Stomach (tissue), 9 donors: ENCODE data around the gene CAMK2B. TPM values are rescaled to one million over a fixed set of nuclear protein-coding genes. Genes with fewer than 3 reads are reported as not detected.

Source experiments
- DNase-seq, 2 donors: peaks; one replicate each; pipeline versions ENCODE4 v3.0.0 to v3.0.0-alpha.2; 2013 to 2019
- H3K27ac ChIP-seq, 5 donors: fragments of 200-600 bp in 4 of 5; sonication (generic) in 4 of 5; one replicate each; pipeline ENCODE4 v1.5.1; 2013 to 2019; ENCODE audit warnings: mild to moderate bottlenecking in 1 of 5, moderate library complexity in 1 of 5
- H3K27me3 ChIP-seq, 3 donors: fragments of 200-600 bp; sonication (generic); one replicate each; pipeline ENCODE4 v1.5.1; 2017 to 2019; ENCODE audit warnings: mixed run types in 1 of 3
- H3K36me3 ChIP-seq, 4 donors: fragments of 200-600 bp; sonication (generic); 1 replicate in 3 of 4; 2 replicates in 1 of 4; pipeline ENCODE4 v1.5.1; 2016 to 2019
- H3K4me1 ChIP-seq, 4 donors: fragments of 200-600 bp; sonication (generic); one replicate each; pipeline ENCODE4 v1.5.1; 2016 to 2019
- H3K4me3 ChIP-seq, 4 donors: fragments of 200-600 bp; sonication (generic) in 3 of 4; one replicate each; pipeline ENCODE4 v1.5.1; 2016 to 2019; ENCODE audit warnings: mild to moderate bottlenecking in 1 of 4
- H3K9me3 ChIP-seq, 4 donors: fragments of 200-600 bp; sonication (generic); one replicate each; pipeline ENCODE4 v1.5.1; 2016 to 2019
- CTCF ChIP-seq, 7 experiments: fragments of 450-650 bp in 4 of 7; fragments of 200-600 bp in 3 of 7; sonication (generic) in 3 of 7; IDR thresholded peaks; one replicate each; pipeline ENCODE4 v1.5.1; 2016 to 2019; ENCODE audit warnings: antibody characterized with exemption in 7 of 7, control low read depth in 2 of 7, mild to moderate bottlenecking in 1 of 7
- EP300 ChIP-seq: sonication (generic); formaldehyde crosslinking; IDR thresholded peaks from one replicate; pipeline ENCODE4 v1.6.1; 2017; ENCODE audit warnings: antibody characterized with exemption
- POLR2A ChIP-seq, 4 donors: fragments of 450-650 bp; IDR thresholded peaks; one replicate each; pipeline ENCODE4 v1.6.1; 2016; ENCODE audit warnings: antibody characterized with exemption in 4 of 4, control low read depth in 2 of 4, mild to moderate bottlenecking in 1 of 4, moderate library complexity in 1 of 4
- POLR2AphosphoS5 ChIP-seq, 3 donors: sonication (generic); formaldehyde crosslinking; IDR thresholded peaks; one replicate each; pipeline ENCODE4 v1.6.1; 2016; ENCODE audit warnings: antibody characterized with exemption in 3 of 3
- WGBS, 5 donors: extraction: QIAGEN DNeasy Blood & Tissue Kit in 3 of 5; methylation state at CpG; one replicate each; pipeline versions ENCODE4 v1.1.5 to v1.1.7; 2013 to 2018; 5-methylcytosine and 5-hydroxymethylcytosine counted together
- intact Hi-C: fragments of 100-400 bp; cut with DNase I; formaldehyde crosslinking; loops from one replicate; pipeline ENCODE4 v1.15.1; 2023; ENCODE audit warnings: low total_unique reads
- polyA plus RNA-seq, 3 donors: library from polyadenylated mRNA; stranded (reverse); fragments of 200-250 nt; gene quantifications; one replicate each; pipeline ENCODE4 v1.2.3, GENCODE V29; 2013
- total RNA-seq, 5 donors: library from RNA; depleted of rRNA; stranded (reverse); fragments of >200 nt; gene quantifications; one replicate each; pipeline versions ENCODE4 v1.1.0 to v1.2.3, GENCODE V29; 2014 to 2016
- donor health status: healthy with polysubstance abuse.
- donor health status: Bipolar disorder and iron deficiency.
- donor health status: healthy.

Gene CAMK2B
- total and polyA plus RNA-seq, 8 donors = 0.92 to 28.4 (median 5.4) TPM; not detected in 2

DNA sequence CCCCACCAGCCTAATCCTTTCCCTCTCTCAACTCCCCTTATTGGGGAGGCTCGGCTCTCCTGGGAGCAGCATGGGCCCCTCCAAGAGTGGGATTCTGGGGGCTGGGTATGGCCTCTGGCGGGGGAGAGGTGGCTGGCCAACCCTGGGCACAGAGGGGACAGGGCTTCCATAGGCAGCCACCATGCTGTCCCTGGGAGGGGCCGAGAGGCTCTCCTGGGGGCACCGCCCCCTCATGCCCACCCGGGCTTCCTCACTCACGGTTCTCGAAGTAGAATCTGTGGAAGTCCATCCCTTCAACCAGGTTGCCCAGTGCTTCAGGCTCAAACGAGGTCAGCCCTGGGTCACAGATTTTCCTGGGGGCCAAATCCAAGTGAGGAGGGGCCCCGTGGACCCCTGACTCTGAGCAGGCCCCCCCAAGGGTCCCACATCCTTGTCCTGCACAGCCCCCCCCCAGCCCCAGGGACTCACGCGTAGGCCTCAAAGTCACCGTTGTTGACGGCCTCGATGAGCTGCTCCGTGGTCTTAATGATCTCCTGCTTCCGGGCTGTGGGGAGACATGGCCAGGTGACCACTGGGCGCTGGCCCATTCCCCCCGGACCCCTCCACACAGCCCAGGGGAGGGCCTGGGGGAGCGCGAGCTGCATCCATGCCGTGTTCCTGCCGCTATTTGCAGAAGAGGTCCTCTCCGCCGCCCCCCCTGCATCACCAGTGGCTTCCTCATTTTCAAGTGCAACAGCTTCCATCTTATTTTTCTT lies 104.9 kb downstream of the CAMK2B start:
- DNase-seq = no peak
- Histone ChIP-seq H3K27me3 (peaks cover 0 to 27% (median 5%) of the 10 kb centered on the region in 3 donors), H3K4me3 (no peak overlapping the region), H3K4me1 (no peaks in the 10 kb centered on the region), H3K27ac (no peak overlapping the region), H3K9me3 (peaks cover 0 to 6% (median 2%) of the 10 kb centered on the region in 4 donors), H3K36me3 (no peaks in the 10 kb centered on the region)
- WGBS, 5 donors = 83 to 92% (median 88%) methylated on average over 15 to 24 of the region's 24 CpGs
- intact Hi-C loops = no loop called here
- TF ChIP-seq CTCF (IDR thresholded peaks at IDR 0.05) = no peak
- no peak for TF ChIP-seq POLR2AphosphoS5 (IDR thresholded peaks at IDR 0.05)

GRCh38 chr7:44220046-44220357 lies 105.4 kb downstream of the CAMK2B start:
- H3K36me3 ChIP-seq = no peaks in the 10 kb centered on the region
- no peak overlapping the region for H3K4me3 ChIP-seq
- peaks cover 0 to 6% (median 2%) of the 10 kb centered on the region in 4 donors for H3K9me3 ChIP-seq
- 88 to 97% (median 92%) methylated on average over 23 to 26 of the region's 26 CpGs for WGBS, 5 donors
- no peak for TF ChIP-seq POLR2AphosphoS5 (IDR thresholded peaks at IDR 0.05)
- intact Hi-C loops = no loop called here
- no peak for DNase-seq
- H3K4me1 ChIP-seq = no peaks in the 10 kb centered on the region
- peaks cover 0 to 22% (median 0%) of the 10 kb centered on the region in 3 donors for H3K27me3 ChIP-seq
- H3K27ac ChIP-seq = no peak overlapping the region

DNA sequence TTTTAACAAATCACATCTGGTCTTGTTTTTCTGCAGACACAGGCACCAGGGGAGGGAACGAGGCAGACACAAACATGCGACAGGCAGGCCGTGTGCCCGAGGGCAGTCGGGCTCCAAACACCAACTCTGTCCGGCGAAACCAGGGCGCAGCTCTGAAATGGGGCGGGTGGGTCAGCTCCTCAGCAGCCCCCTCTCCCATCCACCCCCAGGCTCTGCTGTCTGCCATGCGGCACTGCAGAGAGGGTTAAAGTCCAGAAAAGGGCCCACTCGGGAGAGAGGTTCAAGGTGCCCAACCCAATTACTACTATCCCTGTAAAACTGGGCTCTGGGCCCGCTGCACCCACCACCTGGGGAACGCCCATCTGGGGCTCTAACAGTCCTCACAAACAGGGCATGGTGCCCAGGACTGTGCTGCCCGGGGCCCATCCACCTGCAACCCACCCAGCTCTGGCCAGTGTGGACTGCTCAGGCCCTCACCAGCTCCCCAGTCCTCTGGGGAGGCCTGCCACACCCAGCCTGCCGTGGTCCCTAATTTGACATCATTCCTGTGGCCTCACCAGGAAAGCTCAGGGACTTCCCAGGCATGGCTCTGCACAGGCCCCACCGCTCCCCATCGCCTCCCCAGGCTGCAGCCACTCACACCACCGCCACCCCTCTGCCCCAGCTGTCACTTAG lies 105.9 kb downstream of the CAMK2B start:
- DNase-seq = no peak
- peaks cover 0 to 6% (median 2%) of the 10 kb centered on the region in 4 donors for H3K9me3 ChIP-seq
- intact Hi-C loops = no loop called here
- H3K4me3 ChIP-seq = no peak overlapping the region
- H3K36me3 ChIP-seq = peaks cover 0 to 5% (median 0%) of the 10 kb centered on the region in 4 donors
- TF ChIP-seq CTCF (IDR thresholded peaks at IDR 0.05) (no peak), POLR2AphosphoS5 (IDR thresholded peaks at IDR 0.05) (no peak), EP300 (no peak), POLR2A (IDR thresholded peaks at IDR 0.05) (no peak)
- no peak overlapping the region for H3K27ac ChIP-seq
- 88 to 93% (median 92%) methylated on average over 13 to 18 of the region's 18 CpGs for WGBS, 5 donors
- H3K27me3 ChIP-seq = peaks cover 0 to 17% (median 0%) of the 10 kb centered on the region in 3 donors
- H3K4me1 ChIP-seq = no peaks in the 10 kb centered on the region

- H3K4me3 ChIP-seq = no peak overlapping the region
- H3K27ac ChIP-seq = no peak overlapping the region
- intact Hi-C loops = no loop called here
- 75 to 79% (median 76%) methylated on average over 24 to 26 of the region's 26 CpGs for WGBS, 5 donors
- peaks cover 0 to 11% (median 0%) of the 10 kb centered on the region in 3 donors for H3K27me3 ChIP-seq
- H3K4me1 ChIP-seq = no peaks in the 10 kb centered on the region
- DNase-seq = no peak
- H3K36me3 ChIP-seq = peaks cover 2 to 11% (median 5%) of the 10 kb centered on the region in 4 donors
- TF ChIP-seq CTCF (IDR thresholded peaks at IDR 0.05) (no peak), EP300 (no peak), POLR2AphosphoS5 (IDR thresholded peaks at IDR 0.05) (no peak), POLR2A (IDR thresholded peaks at IDR 0.05) (no peak)
- peaks cover 0 to 6% (median 2%) of the 10 kb centered on the region in 4 donors for H3K9me3 ChIP-seq
Measured at GRCh38 chr7:44218418-44219201, 106.8 kb downstream of the CAMK2B start.
